MV-4-11 (cell line): ENCODE measurements around the gene TRPC5OS.

Experiments
- DNase-seq: peaks from one replicate; lab custom pipeline; 2025; lab: John Stamatoyannopoulos, UW

The TRPC5OS gene

GRCh38 chrX:111896148-111896547, 20.2 kb downstream of the TRPC5OS start:
- DNase-seq, result no peak

- DNase-seq, result peak; percentile 53
Observed at GRCh38 chrX:111914398-111915090, 38.6 kb downstream of the TRPC5OS start.

GRCh38 chrX:111917591-111917990, 41.6 kb downstream of the TRPC5OS start:
- no peak for DNase-seq

GRCh38 chrX:111928456-111928855, 52.5 kb downstream of the TRPC5OS start:
- no peak for DNase-seq
